Pericardium fibroblast (primary cell): ENCODE measurements around the gene GCHFR. TPM values are rescaled to one million over a fixed set of nuclear protein-coding genes. Genes with fewer than 3 reads are reported as not detected.

Experiments
- total RNA-seq: library from RNA; depleted of rRNA; stranded (reverse); fragments of >200 nt; gene quantifications from 2 replicates; pipeline ENCODE4 v1.2.3, GENCODE V29; 2015

Gene GCHFR
- total RNA-seq: 26.3 and 32.4 TPM in 2 replicates

DNA sequence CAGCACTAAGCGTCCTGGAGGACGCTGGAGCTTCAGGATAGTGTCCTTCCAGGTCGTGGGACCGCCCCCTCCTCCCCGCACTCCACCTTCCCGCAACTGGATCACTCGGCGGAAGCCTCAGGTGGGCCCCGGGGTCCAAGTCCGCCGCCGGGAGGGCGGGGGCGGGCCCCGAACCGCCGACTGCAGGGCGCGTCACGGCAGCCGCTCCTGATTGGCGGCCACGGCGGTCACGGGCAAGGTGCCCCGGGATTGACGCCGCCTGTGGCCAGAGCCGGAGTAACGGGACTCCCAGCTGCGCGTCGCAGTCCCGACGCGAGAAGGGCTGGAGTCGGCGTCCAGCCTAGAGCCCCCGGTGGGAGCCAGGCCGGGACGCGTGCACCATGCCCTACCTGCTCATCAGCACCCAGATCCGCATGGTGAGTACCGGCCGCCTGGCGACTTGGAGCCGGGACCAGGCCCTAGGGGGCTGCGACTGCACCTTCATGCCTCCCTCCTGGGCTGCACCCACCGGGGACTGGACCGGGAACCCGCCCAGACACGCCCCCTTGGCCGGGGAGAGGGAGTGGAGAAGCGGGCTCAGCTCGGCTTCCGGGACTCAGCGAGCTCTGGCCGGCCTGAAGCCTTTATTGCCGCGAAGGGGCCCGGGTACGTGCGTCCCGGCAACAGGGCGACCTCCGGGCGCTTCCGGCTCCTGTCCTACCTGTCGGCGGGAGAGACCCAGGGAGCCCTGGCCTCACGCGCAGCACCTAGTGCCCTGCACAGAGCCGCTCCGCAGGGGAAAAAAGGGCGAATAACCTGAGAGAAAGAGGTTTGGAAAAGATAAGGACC lies at the start of gene GCHFR:
Gene GCHFR, plus strand, starts transcription at position 268 of the 828 bp plus-strand sequence. Its CDS starts 113 bp downstream, at position 381.

DNA sequence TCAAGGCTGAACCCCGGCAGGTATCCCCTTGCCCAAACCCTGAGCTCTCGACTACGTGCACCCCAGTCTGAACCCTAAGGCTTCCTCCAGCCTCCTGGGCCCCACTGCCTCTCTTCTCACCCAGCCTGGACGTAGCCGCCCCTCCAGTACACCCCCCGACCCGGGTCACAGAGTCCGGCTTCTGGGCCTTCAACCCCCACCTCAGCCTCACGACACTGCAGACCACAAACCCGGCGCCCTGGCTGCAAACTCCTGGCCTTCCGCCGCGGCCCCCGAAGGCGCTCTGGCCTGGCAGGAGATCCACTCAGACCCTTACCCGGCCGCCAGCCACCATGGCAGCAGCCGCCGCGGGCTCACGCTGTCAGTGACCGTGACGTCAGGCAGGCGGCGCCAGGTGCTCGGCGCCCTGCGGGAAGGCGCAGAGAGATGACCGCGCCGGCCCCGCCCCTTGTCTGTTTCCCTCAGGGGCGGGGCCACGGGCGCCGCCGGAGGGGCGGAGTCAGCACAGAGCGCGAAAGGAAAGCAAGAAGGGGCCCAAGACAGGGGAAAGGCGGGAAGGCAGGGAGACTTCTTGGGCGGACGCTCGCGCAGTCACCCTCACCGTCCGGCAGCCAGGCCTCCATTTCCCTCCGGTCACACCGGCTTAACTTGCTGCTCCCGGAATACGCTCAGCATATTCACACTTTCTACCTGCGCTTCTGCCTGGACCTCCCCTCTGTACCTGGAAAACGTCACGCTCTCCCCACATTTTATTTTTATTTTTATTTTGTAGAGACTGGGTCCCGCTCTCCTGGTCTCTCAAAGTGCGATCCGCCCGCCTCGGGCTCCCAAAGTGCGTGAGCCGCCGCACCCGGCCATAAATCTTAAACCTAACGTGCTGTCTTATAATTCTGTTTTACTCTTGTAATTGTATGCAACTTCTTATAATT lies 8.7 kb upstream of the GCHFR start, which contains the start of gene RMDN3:
Gene RMDN3, minus strand, starts transcription at position 372 of the 929 bp plus-strand sequence. CDS start 471 bp downstream, outside the sequence.

DNA sequence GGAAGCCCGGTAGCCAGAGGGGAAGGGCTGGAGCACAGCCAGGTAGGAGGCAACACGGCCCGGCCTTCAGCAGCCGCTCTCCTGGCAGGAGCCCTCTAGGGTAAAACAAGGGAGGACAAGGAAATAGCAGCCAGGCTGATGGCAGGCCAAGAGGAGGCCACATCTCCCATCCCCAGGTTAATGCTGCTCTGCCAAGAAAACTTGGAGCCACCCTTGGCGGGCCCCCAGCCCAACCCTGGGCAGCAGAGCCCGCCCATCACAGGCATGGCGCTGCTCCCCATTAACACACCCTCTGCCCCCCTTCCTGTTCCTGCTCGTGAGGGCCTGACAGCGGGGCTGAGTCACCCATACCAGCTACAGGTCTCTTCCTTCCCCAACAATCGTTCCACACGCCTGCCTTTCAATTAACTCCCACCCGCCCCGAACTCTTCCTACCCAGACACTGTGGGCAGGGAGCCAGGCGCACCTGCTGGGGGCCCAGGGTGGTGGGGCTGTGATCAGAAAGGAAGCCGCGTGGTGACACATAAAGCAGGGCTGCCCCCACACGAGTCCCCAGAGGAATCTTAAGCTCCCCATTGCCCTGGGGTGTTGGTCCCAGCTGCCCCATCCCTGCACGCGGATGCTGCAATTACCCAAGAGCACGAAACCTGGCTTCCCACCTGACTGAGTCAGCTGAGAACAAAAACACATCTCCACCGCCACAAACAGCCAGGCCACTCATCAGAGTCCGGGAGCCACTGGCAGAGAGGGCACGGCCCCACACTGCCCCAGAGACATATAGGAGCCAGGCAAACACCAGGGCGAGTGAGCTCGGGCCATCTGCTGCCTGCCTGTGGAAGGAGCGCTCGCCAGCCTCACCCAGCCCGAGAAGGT lies 5.6 kb downstream of the GCHFR start, which contains the start of gene C15orf62:
Gene C15orf62, plus strand, starts transcription at position 707 of the 873 bp plus-strand sequence. CDS start 516 bp downstream, outside the sequence.

DNA sequence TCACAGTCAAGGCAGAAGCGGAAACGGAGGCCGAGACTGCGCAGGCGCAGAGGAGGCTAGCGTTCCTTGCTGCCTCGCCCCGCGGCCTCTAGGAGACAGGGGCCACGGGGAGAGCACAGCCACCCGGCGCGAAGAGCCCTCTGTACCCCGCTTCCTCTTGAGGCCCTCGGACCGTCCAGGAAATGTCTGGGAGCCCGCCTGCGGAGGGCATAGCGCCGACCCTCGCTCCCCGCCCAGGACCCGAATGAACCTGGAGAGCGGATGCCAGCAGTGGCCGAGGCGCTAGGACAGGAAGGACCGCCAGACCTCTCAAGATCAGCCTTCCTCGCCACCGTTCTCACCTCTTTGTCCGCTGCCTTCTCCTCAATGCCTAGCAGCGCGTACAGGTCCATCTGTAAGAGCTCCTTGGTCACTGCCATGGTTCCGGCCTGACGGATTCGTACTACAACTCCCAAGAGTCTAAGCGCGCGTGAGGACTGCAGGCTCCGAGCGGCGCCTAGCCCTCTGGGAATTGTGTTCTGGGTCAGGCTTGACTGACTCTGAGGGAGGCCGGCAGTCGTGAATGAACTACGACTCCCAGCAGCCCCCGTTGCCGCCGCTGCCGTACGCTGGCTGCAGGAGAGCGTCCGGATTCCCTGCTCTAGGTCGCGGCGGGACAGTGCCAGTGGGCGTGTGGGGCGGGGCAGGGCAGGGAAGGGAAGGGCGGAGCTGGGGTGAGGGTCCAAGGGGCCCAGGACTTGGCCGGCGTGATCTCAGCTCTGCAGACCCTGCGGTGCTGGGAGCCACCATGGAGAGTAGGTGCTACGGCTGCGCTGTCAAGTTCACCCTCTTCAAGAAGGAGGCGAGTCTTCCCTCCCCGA lies 43.4 kb downstream of the GCHFR start, which contains the start of the genes DNAJC17 and ZFYVE19:
Gene DNAJC17, minus strand, starts transcription at position 446 of the 860 bp plus-strand sequence. Its CDS starts 27 bp downstream, at position 419.
Gene ZFYVE19, plus strand, starts transcription at position 62 of the 860 bp plus-strand sequence. Its CDS starts 501 bp downstream, at position 563.

Other genes with a start within 250 kb of the GCHFR start
- gene CCDC32, start 199.0 kb upstream of the GCHFR start, total RNA-seq: 15.7 and 17.2 TPM in 2 replicates
- gene RPUSD2, start 194.8 kb upstream of the GCHFR start, total RNA-seq: 6.1 and 8.5 TPM in 2 replicates
- 1.5 and 2.3 TPM in 2 replicates for gene KNL1, start 169.8 kb upstream of the GCHFR start, total RNA-seq
- gene RAD51, start 68.9 kb upstream of the GCHFR start, total RNA-seq: 1.2 and 5.6 TPM in 2 replicates
- 21.8 and 28.2 TPM in 2 replicates for gene RMDN3, start 8.8 kb upstream of the GCHFR start, total RNA-seq
- gene C15orf62, start 5.9 kb downstream of the GCHFR start, total RNA-seq: 0.34 TPM in 1 of 2 replicates, not detected in the other
- 16.0 and 25.7 TPM in 2 replicates for gene ZFYVE19, start 43.0 kb downstream of the GCHFR start, total RNA-seq
- 18.1 and 24.5 TPM in 2 replicates for gene DNAJC17, start 43.4 kb downstream of the GCHFR start, total RNA-seq
- gene PPP1R14D, start 64.6 kb downstream of the GCHFR start, total RNA-seq: not detected in 2 replicates
- 0.09 and 0.58 TPM in 2 replicates for gene SPINT1, start 80.0 kb downstream of the GCHFR start, total RNA-seq
- not detected in 2 replicates for gene RHOV, start 110.2 kb downstream of the GCHFR start, total RNA-seq
- 26.6 and 30.7 TPM in 2 replicates for gene VPS18, start 130.4 kb downstream of the GCHFR start, total RNA-seq
- 0.26 TPM in 1 of 2 replicates, not detected in the other for gene DLL4, start 165.3 kb downstream of the GCHFR start, total RNA-seq
- gene CHAC1, start 189.4 kb downstream of the GCHFR start, total RNA-seq: 33.9 and 60.4 TPM in 2 replicates